ENCODE measurements around the gene CYP8B1. TPM values are rescaled to one million over a fixed set of nuclear protein-coding genes. Genes with fewer than 3 reads are reported as not detected.
A peak's percentile ranks its signal among the peaks of the same experiment; 100 is the strongest.

CYP8B1 gene
- polyA plus RNA-seq, 1 donor (not counting 4 experiments of a cell fraction or from before 2014, with no cell fraction given): not detected

- FAIRE-seq (no peak), DNase-seq (ENCODE audit: low read depth, low spot score) (no peak)
- Histone ChIP-seq H3K79me2 (ENCODE audit: control insufficient read depth, insufficient read depth, low read length) (no peaks in the 10 kb centered on the region), H3K9me1 (ENCODE audit: control insufficient read depth, extremely low read depth, insufficient read depth, low read length) (no peaks in the 10 kb centered on the region), H3K4me2 (ENCODE audit: control insufficient read depth, extremely low read depth, insufficient read depth, low read depth, low read length) (no peak overlapping the region), H3K9me3 (ENCODE audit: control insufficient read depth, low read depth, low read length) (no peaks in the 10 kb centered on the region), H3K4me1 (ENCODE audit: control insufficient read depth, extremely low read depth, insufficient read depth, low read length) (peaks cover 6% of the 10 kb centered on the region), H2AFZ (ENCODE audit: control insufficient read depth, low read length) (no peak overlapping the region), H3K9ac (ENCODE audit: control insufficient read depth, extremely low read depth, insufficient read depth, low read length) (no peak overlapping the region), H3K27ac (ENCODE audit: control insufficient read depth, insufficient read depth, low read length) (no peak overlapping the region), H4K20me1 (ENCODE audit: control insufficient read depth, extremely low read depth, insufficient read depth, low read length) (no peaks in the 10 kb centered on the region), H3K27me3 (ENCODE audit: control insufficient read depth, extremely low read depth, insufficient read depth, low read length) (peaks cover 27% of the 10 kb centered on the region), H3K36me3 (ENCODE audit: control insufficient read depth in 2 of 2, extremely low read depth in 1 of 2, insufficient read depth in 2 of 2, low read length in 2 of 2) (no peaks in the 10 kb centered on the region), H3K4me3 (ENCODE audit: control insufficient read depth in 2 of 3, extremely low read depth in 1 of 3, insufficient read depth in 2 of 3, low read depth in 1 of 3, low read length in 3 of 3) (no peak overlapping the region)
- dilution Hi-C loops (cut with MboI; ENCODE audit: extremely low pct_ligation_motif_present, low sequenced_read_pairs): no loop called here
- TF ChIP-seq CTCF (optimal IDR thresholded peaks at IDR 0.05 in 1 of 3, IDR thresholded peaks at IDR 0.05 in 1 of 3, conservative IDR thresholded peaks at IDR 0.05 in 1 of 3; ENCODE audit: extremely low read depth in 1 of 3, insufficient read depth in 2 of 3, low read length in 3 of 3): no peak
- no peak for TF ChIP-seq EZH2 (IDR thresholded peaks at IDR 0.05; ENCODE audit: low read length)
Measured at GRCh38 chr3:42908675-42909074, 33.0 kb upstream of the CYP8B1 start.

- H3K4me2 ChIP-seq (ENCODE audit: control insufficient read depth, extremely low read depth, insufficient read depth, low read depth, low read length): peak overlapping the region; percentile 50
- dilution Hi-C loops (cut with MboI; ENCODE audit: extremely low pct_ligation_motif_present, low sequenced_read_pairs): no loop called here
- H3K4me3 ChIP-seq (ENCODE audit: control insufficient read depth in 2 of 3, extremely low read depth in 1 of 3, insufficient read depth in 2 of 3, low read depth in 1 of 3, low read length in 3 of 3): peak overlapping the region in 1 of 3 experiments; percentile 60
- no peak for TF ChIP-seq CTCF (optimal IDR thresholded peaks at IDR 0.05 in 1 of 3, IDR thresholded peaks at IDR 0.05 in 1 of 3, conservative IDR thresholded peaks at IDR 0.05 in 1 of 3; ENCODE audit: extremely low read depth in 1 of 3, insufficient read depth in 2 of 3, low read length in 3 of 3)
- peak; percentile 80 for TF ChIP-seq EZH2 (IDR thresholded peaks at IDR 0.05; ENCODE audit: low read length)
- H3K36me3 ChIP-seq (ENCODE audit: control insufficient read depth in 2 of 2, extremely low read depth in 1 of 2, insufficient read depth in 2 of 2, low read length in 2 of 2): no peaks in the 10 kb centered on the region
- DNase-seq (ENCODE audit: low read depth, low spot score): no peak
- no peak for FAIRE-seq
- H3K27me3 ChIP-seq (ENCODE audit: control insufficient read depth, extremely low read depth, insufficient read depth, low read length): peaks cover 27% of the 10 kb centered on the region
- no peak overlapping the region for H3K9ac ChIP-seq (ENCODE audit: control insufficient read depth, extremely low read depth, insufficient read depth, low read length)
- no peaks in the 10 kb centered on the region for H4K20me1 ChIP-seq (ENCODE audit: control insufficient read depth, extremely low read depth, insufficient read depth, low read length)
- H3K4me1 ChIP-seq (ENCODE audit: control insufficient read depth, extremely low read depth, insufficient read depth, low read length): peaks cover 6% of the 10 kb centered on the region
- no peaks in the 10 kb centered on the region for H3K9me3 ChIP-seq (ENCODE audit: control insufficient read depth, low read depth, low read length)
- no peak overlapping the region for H3K27ac ChIP-seq (ENCODE audit: control insufficient read depth, insufficient read depth, low read length)
- no peaks in the 10 kb centered on the region for H3K9me1 ChIP-seq (ENCODE audit: control insufficient read depth, extremely low read depth, insufficient read depth, low read length)
- no peak overlapping the region for H2AFZ ChIP-seq (ENCODE audit: control insufficient read depth, low read length)
- no peaks in the 10 kb centered on the region for H3K79me2 ChIP-seq (ENCODE audit: control insufficient read depth, insufficient read depth, low read length)
Measured at GRCh38 chr3:42906848-42907183, 31.1 kb upstream of the CYP8B1 start.

Measured in keratinocyte (primary cell).